ENCODE results near the gene TEX9. TPM values are rescaled to one million over a fixed set of nuclear protein-coding genes. Genes with fewer than 3 reads are reported as not detected.

Gene TEX9
- total RNA-seq, 1 experiment from 2014 or later = 8.4 TPM

- no peak overlapping the region for H3K4me2 ChIP-seq (ENCODE audit: insufficient read depth, insufficient read length, low read length)
- Mint-ChIP-seq H3K4me3 (no peak overlapping the region), H3K4me1 (peaks cover 0 to 4% of the 10 kb centered on the region in 2 experiments; a peak in 1 of 4 replicates), H3K27me3 (ENCODE audit: low read depth) (peaks cover 3% of the 10 kb centered on the region), H3K9me3 (peaks cover 14 to 18% of the 10 kb centered on the region in 2 experiments), H3K36me3 (ENCODE audit: insufficient read depth in 1 of 3, low read depth in 3 of 3) (peaks cover 6 to 19% (median 6%) of the 10 kb centered on the region in 3 experiments; a peak in 4 of 7 replicates), H3K27ac (no peak overlapping the region)
- no peak overlapping the region for H3K27ac ChIP-seq (ENCODE audit: insufficient read length, low read depth, low read length)
- H3K14ac ChIP-seq (ENCODE audit: insufficient read depth, low read length) = no peak overlapping the region
- H4K91ac ChIP-seq (ENCODE audit: insufficient read length, low read depth, low read length) = no peak overlapping the region
- H2BK20ac ChIP-seq (ENCODE audit: low read depth, low read length, poor library complexity, severe bottlenecking) = no peak overlapping the region
- H3K23ac ChIP-seq (ENCODE audit: insufficient read length, low read depth, low read length) = no peak overlapping the region
- no peak for DNase-seq
- H3K4ac ChIP-seq (ENCODE audit: low read depth, low read length) = no peak overlapping the region
- no peak overlapping the region for H3K9ac ChIP-seq (ENCODE audit: extremely low read depth, insufficient read length, low read length)
- no peak overlapping the region for H3T11ph ChIP-seq (ENCODE audit: low read length)
- H3K9me3 ChIP-seq (ENCODE audit: control insufficient read depth, low read depth, low read length) = no peaks in the 10 kb centered on the region
- H3K23me2 ChIP-seq (ENCODE audit: insufficient read length, low read depth, low read length, poor library complexity, severe bottlenecking) = no peaks in the 10 kb centered on the region
- H3K18ac ChIP-seq (ENCODE audit: insufficient read length, low read depth, low read length) = no peak overlapping the region
- H3K27me3 ChIP-seq (ENCODE audit: insufficient read depth, low read length) = no peaks in the 10 kb centered on the region
- H3K79me2 ChIP-seq (ENCODE audit: insufficient read depth, low read length) = no peaks in the 10 kb centered on the region
- no peaks in the 10 kb centered on the region for H3K4me1 ChIP-seq (ENCODE audit: insufficient read depth, low read length)
- no peaks in the 10 kb centered on the region for H3K79me1 ChIP-seq (ENCODE audit: insufficient read depth, low read depth, low read length, poor library complexity, severe bottlenecking)
- no peak overlapping the region for H2BK15ac ChIP-seq (ENCODE audit: low read depth, low read length)
- no peak overlapping the region for H2AK5ac ChIP-seq (ENCODE audit: insufficient read length, low read length)
- H3K56ac ChIP-seq (ENCODE audit: insufficient read length, low read depth, low read length) = no peak overlapping the region
- no peak overlapping the region for H4K5ac ChIP-seq (ENCODE audit: insufficient read length, low read depth, low read length)
- no CpG with 5 or more reads among the region's 3 CpGs for WGBS (ENCODE audit: extremely low coverage, insufficient read length, low lambda C conversion rate)
- no peak overlapping the region for H4K8ac ChIP-seq (replicated peaks; ENCODE audit: insufficient read length, low read depth, low read length)
- TF ChIP-seq CTCF (conservative IDR thresholded peaks at IDR 0.05) = no peak
- no peak overlapping the region for H2BK120ac ChIP-seq (ENCODE audit: low read depth, low read length, poor library complexity, severe bottlenecking)
- H2AFZ ChIP-seq (ENCODE audit: low read length) = no peak overlapping the region
- H2BK5ac ChIP-seq (ENCODE audit: insufficient read length, low read length) = no peak overlapping the region
- H4K20me1 ChIP-seq (ENCODE audit: control insufficient read depth, insufficient read depth, insufficient read length) = no peaks in the 10 kb centered on the region
- no peak overlapping the region for H2BK12ac ChIP-seq (ENCODE audit: insufficient read length, low read depth, low read length)
Measured at GRCh38 chr15:56320861-56321260, 44.4 kb upstream of the TEX9 start.
